Lower lobe of right lung (tissue), 2 donors: ENCODE measurements around the gene PDZD4. TPM values are rescaled to one million over a fixed set of nuclear protein-coding genes. Genes with fewer than 3 reads are reported as not detected.

Source experiments
- ATAC-seq, 2 donors: fragments of 200-7000 bp; cut with Tn5 transposase; one replicate each; pipeline ENCODE4 v1.9.1; 2020 to 2022; ENCODE audit warnings: mild to moderate bottlenecking in 2 of 2, moderate library complexity in 2 of 2
- DNase-seq: peaks from one replicate; pipeline ENCODE4 v3.0.0-alpha.2; 2020
- H3K27ac ChIP-seq: fragments of 200-600 bp; one replicate; pipeline ENCODE4 v1.8.0; 2022
- H3K27me3 ChIP-seq: fragments of 200-600 bp; one replicate; pipeline ENCODE4 v1.8.0; 2022; ENCODE audit warnings: low read depth
- H3K36me3 ChIP-seq: fragments of 200-600 bp; one replicate; pipeline ENCODE4 v1.8.0; 2022; ENCODE audit warnings: mild to moderate bottlenecking
- H3K4me1 ChIP-seq: fragments of 200-600 bp; one replicate; pipeline ENCODE4 v1.8.0; 2022
- H3K4me3 ChIP-seq: fragments of 200-600 bp; one replicate; pipeline ENCODE4 v1.8.0; 2022; ENCODE audit warnings: mild to moderate bottlenecking
- H3K9me3 ChIP-seq: fragments of 200-600 bp; one replicate; pipeline ENCODE4 v1.8.0; 2022
- CTCF ChIP-seq: fragments of 200-600 bp; IDR thresholded peaks from one replicate; pipeline ENCODE4 v1.8.0; 2022; ENCODE audit warnings: antibody characterized with exemption, mild to moderate bottlenecking
- intact Hi-C: fragments of 100-400 bp; cut with DNase I; formaldehyde crosslinking; loops from one replicate; pipeline ENCODE4 v1.11.0; 2022
- total RNA-seq: library from RNA; stranded (reverse); fragmentation: NEBNext Ultra II Directional; extraction: Animal tissue kit (Norgen Biotek cat#: 25700); gene quantifications from one replicate; pipeline ENCODE4 v1.2.1, GENCODE V29; 2021
- donor health status: DM: no; HTN: yes; CAD: no; lungs with severe emphysema.

PDZD4 gene
- total RNA-seq, 1 donor from 2014 or later: 8.5 TPM

GRCh38 chrX:153871946-153872878, 41.9 kb upstream of the PDZD4 start:
- DNase-seq: no peak
- H3K27me3 ChIP-seq: no peaks in the 10 kb centered on the region

DNA sequence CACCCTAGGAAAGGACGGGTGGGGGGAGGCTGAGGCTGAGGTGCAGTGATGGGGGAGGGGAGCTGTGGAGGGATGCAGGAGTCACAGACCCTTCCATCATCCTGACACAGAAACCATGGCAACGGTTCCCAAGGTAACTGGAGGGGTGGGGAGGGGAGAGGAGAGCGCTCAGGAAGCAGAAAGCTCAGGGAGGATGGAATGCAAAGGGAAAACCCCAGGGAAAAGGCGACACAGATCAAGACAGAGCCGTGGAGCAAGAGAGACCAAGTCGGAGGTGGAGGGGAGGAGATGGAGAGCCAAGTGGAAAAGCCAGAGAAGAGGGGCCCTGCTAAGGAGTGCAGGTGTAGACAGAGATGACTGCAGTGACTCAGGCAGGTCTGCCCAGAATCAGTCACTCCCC, 41.1 kb upstream of the PDZD4 start:
- DNase-seq: no peak
- H3K36me3 ChIP-seq: no peaks in the 10 kb centered on the region
- no peak for TF ChIP-seq CTCF
- H3K4me1 ChIP-seq: no peaks in the 10 kb centered on the region
- no peak overlapping the region for H3K27ac ChIP-seq
- ATAC-seq: no peak
- H3K9me3 ChIP-seq: no peaks in the 10 kb centered on the region
- intact Hi-C loops: no loop called here
- H3K27me3 ChIP-seq: no peaks in the 10 kb centered on the region
- H3K4me3 ChIP-seq: no peak overlapping the region

More at GRCh38 chrX:153871946-153872878, 41.9 kb upstream of the PDZD4 start:
- Histone ChIP-seq H3K4me3 (no peak overlapping the region), H3K9me3 (no peaks in the 10 kb centered on the region), H3K27ac (no peak overlapping the region), H3K4me1 (no peaks in the 10 kb centered on the region), H3K36me3 (no peaks in the 10 kb centered on the region)
- intact Hi-C loops: no loop called here
- no peak for TF ChIP-seq CTCF
- no peak for ATAC-seq

- Histone ChIP-seq H3K36me3 (no peaks in the 10 kb centered on the region), H3K27me3 (no peaks in the 10 kb centered on the region), H3K27ac (no peak overlapping the region), H3K4me1 (no peaks in the 10 kb centered on the region), H3K9me3 (no peaks in the 10 kb centered on the region), H3K4me3 (no peak overlapping the region)
- intact Hi-C loops: no loop called here
- no peak for DNase-seq
- ATAC-seq: no peak
- TF ChIP-seq CTCF: no peak
Observed at GRCh38 chrX:153870791-153871360, 40.5 kb upstream of the PDZD4 start.

DNA sequence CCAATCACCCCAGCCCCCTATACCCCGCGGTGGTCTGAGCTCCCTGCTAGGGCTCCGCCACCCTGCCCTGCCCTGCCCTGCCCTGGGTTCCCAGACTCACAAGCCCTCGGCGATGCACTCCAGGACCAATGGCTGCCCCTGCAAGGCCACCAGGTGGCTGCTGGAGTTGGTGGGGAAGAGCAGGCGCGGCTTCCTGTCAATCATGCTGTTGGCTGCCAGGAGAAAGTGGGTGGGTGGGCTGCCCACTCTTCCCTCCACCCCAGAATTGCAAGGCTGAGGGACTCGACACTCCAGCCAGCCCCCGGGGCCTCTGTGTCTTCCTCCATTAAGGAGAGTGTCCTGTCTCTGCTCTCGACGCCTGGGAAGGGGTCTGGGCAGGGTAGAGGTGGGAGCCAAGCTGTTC, 39.9 kb upstream of the PDZD4 start:
- Histone ChIP-seq H3K27ac (no peak overlapping the region), H3K27me3 (no peaks in the 10 kb centered on the region), H3K36me3 (no peaks in the 10 kb centered on the region), H3K9me3 (no peaks in the 10 kb centered on the region), H3K4me1 (no peaks in the 10 kb centered on the region), H3K4me3 (no peak overlapping the region)
- DNase-seq (no peak), ATAC-seq (no peak)
- no peak for TF ChIP-seq CTCF
- intact Hi-C loops: no loop called here

DNA sequence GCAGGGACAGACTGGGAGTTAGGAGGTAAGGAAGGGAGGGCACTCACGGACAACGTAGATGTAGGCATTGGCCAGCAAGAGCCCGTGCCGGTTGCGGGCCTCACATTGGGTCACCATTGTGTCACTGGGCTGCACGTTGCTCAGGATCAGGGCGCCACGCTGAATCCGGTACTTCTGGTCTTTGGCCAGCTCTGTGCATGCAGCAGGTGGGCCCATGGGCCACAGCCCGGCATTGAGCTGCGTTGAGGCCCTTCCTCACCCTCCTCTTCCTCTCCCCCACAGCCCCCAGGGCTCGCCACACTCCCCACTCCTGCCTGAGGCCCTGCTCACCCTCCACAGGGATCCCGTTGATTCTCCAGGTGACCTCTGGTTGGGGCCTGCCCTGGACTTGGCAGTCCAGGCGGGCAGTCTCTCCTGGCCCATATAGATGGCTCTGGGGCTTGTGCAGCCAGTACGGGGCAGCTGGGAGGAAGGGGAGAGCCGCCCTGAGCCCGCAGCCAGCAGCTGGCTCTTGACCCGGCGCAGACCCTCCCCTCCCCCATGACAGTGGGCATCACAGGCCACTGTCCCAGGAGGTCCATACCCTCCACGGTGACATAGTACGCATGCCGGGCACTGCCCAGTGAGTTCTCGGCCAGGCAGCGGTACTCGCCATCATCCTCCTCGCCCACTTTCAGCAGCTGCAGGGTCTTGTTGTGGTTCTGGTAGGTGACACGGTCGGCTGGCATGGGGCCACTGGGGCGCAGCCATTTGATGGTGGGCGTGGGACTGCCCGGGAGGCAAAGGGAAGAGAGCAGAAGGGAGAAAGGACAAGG, 39.3 kb upstream of the PDZD4 start:
- TF ChIP-seq CTCF: no peak
- no peak for ATAC-seq
- Histone ChIP-seq H3K4me1 (no peaks in the 10 kb centered on the region), H3K4me3 (no peak overlapping the region), H3K27me3 (no peaks in the 10 kb centered on the region), H3K9me3 (no peaks in the 10 kb centered on the region), H3K27ac (no peak overlapping the region), H3K36me3 (no peaks in the 10 kb centered on the region)
- intact Hi-C loops: no loop called here
- DNase-seq: no peak
